ENCODE results near the gene SOX18. TPM values are rescaled to one million over a fixed set of nuclear protein-coding genes. Genes with fewer than 3 reads are reported as not detected.

The SOX18 gene
- total RNA-seq, 2 donors from 2014 or later, result 2.3 to 2.8 TPM

- Mint-ChIP-seq H3K4me3 (no peak overlapping the region), H3K36me3 (ENCODE audit: low read depth) (peaks cover 81% of the 10 kb centered on the region), H3K27me3 (ENCODE audit: insufficient read depth) (no peaks in the 10 kb centered on the region), H3K4me1 (no peaks in the 10 kb centered on the region), H3K27ac (no peak overlapping the region), H3K9me3 (peaks cover 11% of the 10 kb centered on the region)
- Histone ChIP-seq H3K9ac (ENCODE audit: extremely low read depth, low read length, poor library complexity, severe bottlenecking) (no peak overlapping the region), H3K9me3 (ENCODE audit: control insufficient read depth, low read length) (peaks cover 14% of the 10 kb centered on the region), H3K4me1 (ENCODE audit: control insufficient read depth, insufficient read depth, low read length) (no peaks in the 10 kb centered on the region), H3K36me3 (ENCODE audit: control insufficient read depth, insufficient read depth, low read length) (peaks cover 77% of the 10 kb centered on the region), H3K27ac (ENCODE audit: low read depth, low read length) (no peak overlapping the region), H3K4me3 (ENCODE audit: low read length) (no peak overlapping the region), H3K27me3 (ENCODE audit: control insufficient read depth, insufficient read depth, low read length, poor library complexity, severe bottlenecking) (no peaks in the 10 kb centered on the region)
- no peak for DNase-seq
- 93 to 96% methylated on average over 1 to 3 of the region's 3 CpGs for WGBS, 2 experiments (ENCODE audit: insufficient coverage in 1 of 2, insufficient read length in 1 of 2)
- TF ChIP-seq CTCF (conservative IDR thresholded peaks at IDR 0.05), result no peak
Observed at GRCh38 chr20:64006902-64007301, 42.5 kb downstream of the SOX18 start.

- Histone ChIP-seq H3K4me3 (ENCODE audit: low read length) (no peak overlapping the region), H3K36me3 (ENCODE audit: control insufficient read depth, insufficient read depth, low read length) (peaks cover 79% of the 10 kb centered on the region), H3K9me3 (ENCODE audit: control insufficient read depth, low read length) (peaks cover 14% of the 10 kb centered on the region), H3K27me3 (ENCODE audit: control insufficient read depth, insufficient read depth, low read length, poor library complexity, severe bottlenecking) (no peaks in the 10 kb centered on the region), H3K27ac (ENCODE audit: low read depth, low read length) (no peak overlapping the region), H3K4me1 (ENCODE audit: control insufficient read depth, insufficient read depth, low read length) (no peaks in the 10 kb centered on the region), H3K9ac (ENCODE audit: extremely low read depth, low read length, poor library complexity, severe bottlenecking) (no peak overlapping the region)
- no peak overlapping the region for H3K4me3 Mint-ChIP-seq
- H3K27me3 Mint-ChIP-seq (ENCODE audit: insufficient read depth), result no peaks in the 10 kb centered on the region
- peaks cover 11% of the 10 kb centered on the region for H3K9me3 Mint-ChIP-seq
- no peak overlapping the region for H3K27ac Mint-ChIP-seq
- DNase-seq, result no peak
- TF ChIP-seq CTCF (conservative IDR thresholded peaks at IDR 0.05), result no peak
- 95 to 96% methylated on average over 8 to 10 of the region's 10 CpGs for WGBS, 2 experiments (ENCODE audit: insufficient coverage in 1 of 2, insufficient read length in 1 of 2)
- peaks cover 83% of the 10 kb centered on the region for H3K36me3 Mint-ChIP-seq (ENCODE audit: low read depth)
- no peaks in the 10 kb centered on the region for H3K4me1 Mint-ChIP-seq
Observed at GRCh38 chr20:64006490-64006889, 42.9 kb downstream of the SOX18 start.

- Histone ChIP-seq H3K9ac (ENCODE audit: extremely low read depth, low read length, poor library complexity, severe bottlenecking) (no peak overlapping the region), H3K9me3 (ENCODE audit: control insufficient read depth, low read length) (peaks cover 14% of the 10 kb centered on the region), H3K36me3 (ENCODE audit: control insufficient read depth, insufficient read depth, low read length) (peaks cover 79% of the 10 kb centered on the region), H3K27ac (ENCODE audit: low read depth, low read length) (no peak overlapping the region), H3K4me3 (ENCODE audit: low read length) (no peak overlapping the region), H3K27me3 (ENCODE audit: control insufficient read depth, insufficient read depth, low read length, poor library complexity, severe bottlenecking) (no peaks in the 10 kb centered on the region), H3K4me1 (ENCODE audit: control insufficient read depth, insufficient read depth, low read length) (no peaks in the 10 kb centered on the region)
- peaks cover 79% of the 10 kb centered on the region for H3K36me3 Mint-ChIP-seq (ENCODE audit: low read depth)
- H3K9me3 Mint-ChIP-seq, result peaks cover 11% of the 10 kb centered on the region
- no peaks in the 10 kb centered on the region for H3K27me3 Mint-ChIP-seq (ENCODE audit: insufficient read depth)
- H3K27ac Mint-ChIP-seq, result no peak overlapping the region
- H3K4me3 Mint-ChIP-seq, result no peak overlapping the region
- 93 to 97% methylated on average over 6 of the region's 6 CpGs for WGBS, 2 experiments (ENCODE audit: insufficient coverage in 1 of 2, insufficient read length in 1 of 2)
- TF ChIP-seq CTCF (conservative IDR thresholded peaks at IDR 0.05), result no peak
- DNase-seq, result no peak
- no peaks in the 10 kb centered on the region for H3K4me1 Mint-ChIP-seq
Observed at GRCh38 chr20:64005394-64005793, 44.0 kb downstream of the SOX18 start.
